ENCODE measurements around the gene ALG9. TPM values are rescaled to one million over a fixed set of nuclear protein-coding genes. Genes with fewer than 3 reads are reported as not detected.

Gene ALG9
- 67.5 TPM for total RNA-seq

GRCh38 chr11:111870886-111871692, at the start of gene ALG9:
ALG9 (minus strand) TSS chr11:111871581; CDS start chr11:111871482, 99 bp downstream.

GRCh38 chr11:111918390-111919256, 47.2 kb upstream of the ALG9 start, which contains the start of gene C11orf52:
C11orf52 (plus strand) TSS chr11:111918913; CDS start chr11:111918973, 60 bp downstream.

GRCh38 chr11:111912535-111912934, 41.2 kb upstream of the ALG9 start, which contains the start of gene HSPB2:
HSPB2 (plus strand) TSS chr11:111912734; CDS start chr11:111912830, 96 bp downstream.

GRCh38 chr11:111911563-111912401, 40.4 kb upstream of the ALG9 start, which contains the start of gene CRYAB:
CRYAB (minus strand) TSS chr11:111911770; CDS start chr11:111911724, 46 bp downstream.

GRCh38 chr11:111878849-111879636, 7.7 kb upstream of the ALG9 start, which contains the start of the genes CFAP68 and FDXACB1:
CFAP68 (plus strand) TSS chr11:111879541; CDS start chr11:111879561, 20 bp downstream.
FDXACB1 (minus strand) TSS chr11:111879165; CDS start chr11:111879132, 33 bp downstream.

GRCh38 chr11:111765984-111766833, 105.2 kb downstream of the ALG9 start, which contains the start of gene PPP2R1B:
PPP2R1B (minus strand) TSS chr11:111766389; CDS start chr11:111766361, 28 bp downstream.

Other genes with a start within 250 kb of the ALG9 start
- gene PPP2R1B, start 105.2 kb downstream of the ALG9 start, total RNA-seq, result 31.3 TPM
- 4.9 TPM for gene FDXACB1, start 7.6 kb upstream of the ALG9 start, total RNA-seq
- gene CFAP68, start 8.0 kb upstream of the ALG9 start, total RNA-seq, result 14.3 TPM
- gene CRYAB, start 40.2 kb upstream of the ALG9 start, total RNA-seq, result 492 TPM
- gene HSPB2, start 41.2 kb upstream of the ALG9 start, total RNA-seq, result 1.9 TPM
- 1.3 TPM for gene C11orf52, start 47.3 kb upstream of the ALG9 start, total RNA-seq
- 53.6 TPM for gene DIXDC1, start 65.8 kb upstream of the ALG9 start, total RNA-seq
- 35.1 TPM for gene DLAT, start 153.8 kb upstream of the ALG9 start, total RNA-seq
- gene PIH1D2, start 202.4 kb upstream of the ALG9 start, total RNA-seq, result 5.9 TPM
- 31.3 TPM for gene NKAPD1, start 202.7 kb upstream of the ALG9 start, total RNA-seq
- 48.8 TPM for gene TIMM8B, start 215.2 kb upstream of the ALG9 start, total RNA-seq
- gene SDHD, start 215.3 kb upstream of the ALG9 start, total RNA-seq, result 70.3 TPM

Data from camera-type eye (tissue), 1 donor.